GM12878 (cell line): ENCODE data around the gene CCDC71. TPM values are rescaled to one million over a fixed set of nuclear protein-coding genes. Genes with fewer than 3 reads are reported as not detected.

Experiments
- ATF3 ChIP-seq: IDR thresholded peaks from 2 replicates; pipeline ENCODE4 v1.6.1; 2011; ENCODE audit warnings: low read depth, mild to moderate bottlenecking, low read length, moderate library complexity, borderline replicate concordance; ENCODE audit errors: extremely low read depth
- BCLAF1 ChIP-seq: fragments of 450-650 bp; IDR thresholded peaks from 2 replicates; pipeline ENCODE4 v1.6.1; 2017; ENCODE audit warnings: antibody characterized with exemption, mild to moderate bottlenecking, moderate library complexity
- BMI1 ChIP-seq: fragments of 450-650 bp; IDR thresholded peaks from 2 replicates; pipeline ENCODE4 v1.6.1; 2016; ENCODE audit warnings: mild to moderate bottlenecking, moderate library complexity, borderline replicate concordance
- CBX5 ChIP-seq: sonication (generic); IDR thresholded peaks from 2 replicates; pipeline ENCODE4 v1.6.1; 2016; ENCODE audit warnings: low read depth, moderate library complexity, mild to moderate bottlenecking, inconsistent platforms
- FOXM1 ChIP-seq: IDR thresholded peaks from 2 replicates; pipeline ENCODE4 v1.6.1; 2012; ENCODE audit warnings: low read depth, mild to moderate bottlenecking, inconsistent platforms, low read length, moderate library complexity
- HDAC2 ChIP-seq: fragments of 200-600 bp; sonication (generic); IDR thresholded peaks from 2 replicates; pipeline ENCODE4 v1.6.1; 2017
- HDGF ChIP-seq: fragments of 450-650 bp; IDR thresholded peaks from 2 replicates; pipeline ENCODE4 v1.6.1; 2016; ENCODE audit warnings: antibody characterized with exemption
- IKZF1 ChIP-seq: fragments of 450-650 bp; conservative IDR thresholded peaks from 2 replicates; pipeline ENCODE4 v1.6.1; 2017; ENCODE audit warnings: antibody characterized with exemption, mild to moderate bottlenecking
- IRF3 ChIP-seq: fragments of 450-650 bp; IDR thresholded peaks from 2 replicates; pipeline ENCODE4 v1.6.1; 2014; ENCODE audit warnings: mild to moderate bottlenecking
- MLLT1 ChIP-seq: fragments of 450-650 bp; IDR thresholded peaks from 2 replicates; pipeline ENCODE4 v1.6.1; 2016; ENCODE audit warnings: mild to moderate bottlenecking
- NFYA ChIP-seq: IDR thresholded peaks from 2 replicates; pipeline ENCODE4 v1.6.1; 2011; ENCODE audit warnings: low read depth, mild to moderate bottlenecking, low read length, improper control_type of control experiment, borderline replicate concordance
- NKRF ChIP-seq: fragments of 450-650 bp; conservative IDR thresholded peaks from 2 replicates; pipeline ENCODE4 v1.6.1; 2017; ENCODE audit warnings: mild to moderate bottlenecking, moderate library complexity
- RFX5 ChIP-seq: IDR thresholded peaks from 2 replicates; pipeline ENCODE4 v1.6.1; 2011; ENCODE audit warnings: low read depth, low read length, improper control_type of control experiment
- RUNX3 ChIP-seq: IDR thresholded peaks from 2 replicates; pipeline ENCODE4 v1.6.1; 2012; ENCODE audit warnings: low read length, inconsistent platforms
- ZNF274 ChIP-seq: IDR thresholded peaks from one replicate; pipeline ENCODE4 v1.8.0; 2011; ENCODE audit not compliant: insufficient read length, insufficient read depth
- ZNF687 ChIP-seq: fragments of 450-650 bp; IDR thresholded peaks from 2 replicates; pipeline ENCODE4 v1.6.1; 2017; ENCODE audit warnings: mild to moderate bottlenecking, moderate library complexity
- polyA plus RNA-seq, 11 experiments: library from polyadenylated mRNA; depleted of rRNA in 4 of 11; unstranded in 6 of 11; stranded (reverse) in 5 of 11; fragments of >200 nt; fragmentation: Nextera tagmentation in 4 of 11; fragmentation: Illumina TruSeq in 1 of 11; extraction: Ambion mirVana in 4 of 11; extraction: Trizol in 1 of 11; gene quantifications; 1 replicate in 1 of 11; 2 replicates in 10 of 11; pipeline versions ENCODE4 v1.2.1 to v1.2.3, GENCODE V29; 2011 to 2016; ENCODE audit warnings: inconsistent platforms in 2 of 11, missing spikeins in 2 of 11, low read depth in 1 of 11
- total RNA-seq, 4 experiments: library from RNA; depleted of rRNA in 3 of 4; stranded (reverse); fragments of >200 nt in 3 of 4; fragmentation: Illumina TruSeq in 1 of 4; extraction: Trizol in 1 of 4; gene quantifications; 2 replicates each; pipeline versions ENCODE4 v1.2.1 to v1.2.3, GENCODE V29; 2013 to 2021

CCDC71 gene
- total and polyA plus RNA-seq, 10 of the 15 experiments (the other 5 are each of a cell fraction or from before 2014, with no cell fraction given) = 0.20 to 38.0 (median 16.1) TPM

- TF ChIP-seq CBX5 (peak; percentile 66; the same call in 1 of the 2 replicates), ZNF274 (no peak), BCLAF1 (no peak), BMI1 (no peak), IKZF1 (peak; percentile 80), HDAC2 (no peak), ZNF687 (peak; percentile 95), FOXM1 (no peak), MLLT1 (peak; percentile 78), ATF3 (no peak), NFYA (no peak), IRF3 (no peak), RUNX3 (0 out of 2 replicates have a peak, but pooled peaks have one; percentile 23), RFX5 (no peak), HDGF (0 out of 2 replicates have a peak, but pooled peaks have one; percentile 36), NKRF (0 out of 2 replicates have a peak, but pooled peaks have one; percentile 45)
These were observed at the start of gene CCDC71 (continued) for GRCh38 chr3:49165771-49166751.
